Neuronal stem cell (in vitro differentiated cells): ENCODE data around the gene CEBPE.

Experiments
- DNase-seq: peaks from one replicate; pipeline ENCODE4 v3.0.0-alpha.2; 2013; ENCODE audit warnings: low spot score
- H2AFZ ChIP-seq: one replicate; pipeline ENCODE4 v1.6.1; 2013; ENCODE audit warnings: mild to moderate bottlenecking, low read length, inconsistent platforms
- H2AK5ac ChIP-seq: 2 replicates; pipeline ENCODE4 v1.6.1; 2013; ENCODE audit warnings: low read depth, mild to moderate bottlenecking, inconsistent platforms, low read length, moderate library complexity, mixed read lengths
- H2BK120ac ChIP-seq: 2 replicates; pipeline ENCODE4 v1.6.1; 2013; ENCODE audit warnings: low read depth, mild to moderate bottlenecking, inconsistent platforms, low read length, moderate library complexity, mixed read lengths
- H2BK12ac ChIP-seq: one replicate; pipeline ENCODE4 v1.6.1; 2013; ENCODE audit warnings: low read length, inconsistent platforms
- H2BK15ac ChIP-seq: 2 replicates; pipeline ENCODE4 v1.6.1; 2013; ENCODE audit warnings: mild to moderate bottlenecking, low read length, inconsistent platforms, mixed read lengths
- H2BK5ac ChIP-seq: one replicate; pipeline ENCODE4 v1.6.1; 2013; ENCODE audit warnings: inconsistent platforms, mild to moderate bottlenecking, low read length, moderate library complexity
- H3K14ac ChIP-seq: one replicate; pipeline ENCODE4 v1.6.1; 2013; ENCODE audit warnings: low read length, inconsistent platforms
- H3K18ac ChIP-seq: 2 replicates; pipeline ENCODE4 v1.6.1; 2013; ENCODE audit warnings: low read length, inconsistent platforms
- H3K23ac ChIP-seq: 2 replicates; pipeline ENCODE4 v1.6.1; 2013; ENCODE audit warnings: low read depth, mild to moderate bottlenecking, mixed read lengths, low read length, inconsistent platforms; ENCODE audit not compliant: poor library complexity
- H3K27ac ChIP-seq: replicated peaks from 3 replicates; pipeline ENCODE4 v1.5.1; 2013; ENCODE audit warnings: low read length, inconsistent platforms
- H3K27me3 ChIP-seq, 3 experiments: 2 replicates each; pipeline ENCODE4 v1.6.1; 2013; ENCODE audit warnings: low read length in 3 of 3, mild to moderate bottlenecking in 2 of 3, inconsistent platforms in 1 of 3, low read depth in 1 of 3, mixed read lengths in 1 of 3, moderate library complexity in 1 of 3; ENCODE audit not compliant: control insufficient read depth in 3 of 3, insufficient read depth in 3 of 3
- H3K36me3 ChIP-seq, 2 donors: replicated peaks in 1 of 2; 2 replicates each; pipeline ENCODE4 v1.6.1; 2013; ENCODE audit warnings: low read length in 2 of 2; ENCODE audit not compliant: control insufficient read depth in 2 of 2, insufficient read depth in 2 of 2
- H3K4ac ChIP-seq: 2 replicates; pipeline ENCODE4 v1.6.1; 2013; ENCODE audit warnings: inconsistent platforms, mild to moderate bottlenecking, low read length, moderate library complexity
- H3K4me1 ChIP-seq, 2 donors: 1 replicate in 1 of 2; 2 replicates in 1 of 2; pipeline ENCODE4 v1.6.1; 2013; ENCODE audit warnings: low read length in 2 of 2, low read depth in 1 of 2; ENCODE audit not compliant: control insufficient read depth in 2 of 2, insufficient read depth in 1 of 2
- H3K4me2 ChIP-seq: one replicate; pipeline ENCODE4 v1.6.1; 2013; ENCODE audit warnings: mild to moderate bottlenecking, low read length, inconsistent platforms; ENCODE audit not compliant: insufficient read depth, poor library complexity, severe bottlenecking
- H3K4me3 ChIP-seq, 2 donors: 2 replicates each; pipeline ENCODE4 v1.5.1; 2013; ENCODE audit warnings: low read length in 2 of 2, mild to moderate bottlenecking in 2 of 2, inconsistent platforms in 1 of 2, moderate library complexity in 1 of 2
- H3K79me1 ChIP-seq: one replicate; pipeline ENCODE4 v1.6.1; 2013; ENCODE audit warnings: low read depth, mild to moderate bottlenecking, inconsistent platforms, low read length, moderate library complexity
- H3K9ac ChIP-seq: one replicate; pipeline ENCODE4 v1.6.1; 2013; ENCODE audit warnings: mild to moderate bottlenecking, low read depth, low read length, inconsistent platforms; ENCODE audit not compliant: poor library complexity
- H3K9me3 ChIP-seq, 2 donors: replicated peaks in 1 of 2; 2 replicates each; pipeline versions ENCODE3 to v1.6.1; 2013; ENCODE audit warnings: low read length in 2 of 2, mild to moderate bottlenecking in 2 of 2, inconsistent platforms in 1 of 2, low read depth in 1 of 2, mixed read lengths in 1 of 2, moderate library complexity in 1 of 2; ENCODE audit not compliant: control insufficient read depth in 2 of 2, insufficient read depth in 1 of 2
- H4K8ac ChIP-seq: one replicate; pipeline ENCODE4 v1.6.1; 2013; ENCODE audit warnings: low read depth, mild to moderate bottlenecking, inconsistent platforms, low read length, moderate library complexity
- H4K91ac ChIP-seq: one replicate; pipeline ENCODE4 v1.6.1; 2013; ENCODE audit warnings: low read length, low read depth, mild to moderate bottlenecking, inconsistent platforms; ENCODE audit not compliant: poor library complexity
- WGBS, 2 donors: extraction: QIAGEN DNeasy Blood & Tissue Kit; methylation state at CpG; one replicate each; pipeline ENCODE4 v1.1.7; 2013; ENCODE audit warnings: missing lambda C conversion rate in 2 of 2, mixed read lengths in 1 of 2; ENCODE audit not compliant: insufficient read length in 2 of 2, insufficient replicate concordance in 1 of 2; ENCODE audit errors: extremely low coverage in 2 of 2; 5-methylcytosine and 5-hydroxymethylcytosine counted together

CEBPE gene

GRCh38 chr14:23106747-23107045 is 12.4 kb downstream of the CEBPE start:
- no peak overlapping the region for H2BK12ac ChIP-seq
- no peak overlapping the region for H4K8ac ChIP-seq
- H3K9me3 ChIP-seq: peaks cover 0 to 2% of the 10 kb centered on the region in 2 donors
- H3K18ac ChIP-seq: no peak overlapping the region
- H3K4me2 ChIP-seq: no peak overlapping the region
- DNase-seq: no peak
- H2BK5ac ChIP-seq: no peak overlapping the region
- H3K9ac ChIP-seq: no peak overlapping the region
- no peak overlapping the region for H3K27ac ChIP-seq
- H2BK120ac ChIP-seq: no peak overlapping the region
- no peak overlapping the region for H4K91ac ChIP-seq
- no peak overlapping the region for H3K4ac ChIP-seq
- H2AK5ac ChIP-seq: no peak overlapping the region
- H2BK15ac ChIP-seq: no peak overlapping the region
- H3K27me3 ChIP-seq: peaks cover 0 to 12% (median 0%) of the 10 kb centered on the region in 3 experiments
- H3K23ac ChIP-seq: no peak overlapping the region
- no peak overlapping the region for H3K14ac ChIP-seq
- no peaks in the 10 kb centered on the region for H3K79me1 ChIP-seq
- H3K4me1 ChIP-seq: no peaks in the 10 kb centered on the region
- H3K36me3 ChIP-seq: no peaks in the 10 kb centered on the region
- H2AFZ ChIP-seq: no peak overlapping the region
- H3K4me3 ChIP-seq: no peak overlapping the region

GRCh38 chr14:23105348-23105824 is 13.7 kb downstream of the CEBPE start:
- Histone ChIP-seq H3K4me2 (no peak overlapping the region), H3K9ac (no peak overlapping the region), H3K9me3 (peaks cover 0 to 2% of the 10 kb centered on the region in 2 donors), H4K8ac (no peak overlapping the region), H4K91ac (no peak overlapping the region), H3K4me3 (no peak overlapping the region), H3K36me3 (no peaks in the 10 kb centered on the region), H2BK12ac (no peak overlapping the region), H3K27ac (no peak overlapping the region), H2AK5ac (no peak overlapping the region), H2AFZ (no peak overlapping the region), H3K4ac (no peak overlapping the region), H3K14ac (no peak overlapping the region), H2BK5ac (no peak overlapping the region), H2BK15ac (no peak overlapping the region), H3K18ac (no peak overlapping the region), H2BK120ac (no peak overlapping the region), H3K27me3 (peaks cover 0 to 3% (median 0%) of the 10 kb centered on the region in 3 experiments), H3K23ac (no peak overlapping the region), H3K4me1 (no peaks in the 10 kb centered on the region), H3K79me1 (no peaks in the 10 kb centered on the region)
- no CpG with 5 or more reads among the region's 4 CpGs for WGBS, 2 donors
- DNase-seq: no peak

GRCh38 chr14:23104591-23105347 is 14.3 kb downstream of the CEBPE start, which contains the start of gene CIROP:
CIROP (minus strand) TSS chr14:23104989; CDS start chr14:23104920, 69 bp downstream.
- no peak within 1 kb of the TSS for H3K18ac ChIP-seq
- H3K4me1 ChIP-seq: no peaks in the 10 kb centered on the region
- WGBS, 2 donors: no CpG with 5 or more reads among the region's 11 CpGs
- H3K9ac ChIP-seq: no peak within 1 kb of the TSS
- no peaks in the 10 kb centered on the region for H3K79me1 ChIP-seq
- H4K91ac ChIP-seq: no peak within 1 kb of the TSS
- no peak within 1 kb of the TSS for H3K4me2 ChIP-seq
- H2BK120ac ChIP-seq: no peak within 1 kb of the TSS
- peak within 1 kb of the TSS; percentile 77 for H2AFZ ChIP-seq
- H2BK5ac ChIP-seq: no peak within 1 kb of the TSS
- no peak within 1 kb of the TSS for H4K8ac ChIP-seq
- no peak within 1 kb of the TSS for H2AK5ac ChIP-seq
- H3K14ac ChIP-seq: no peak within 1 kb of the TSS
- no peak within 1 kb of the TSS for H3K4me3 ChIP-seq
- peaks cover 0 to under 1% of the 10 kb centered on the region in 2 donors for H3K36me3 ChIP-seq
- no peak within 1 kb of the TSS for H3K27ac ChIP-seq
- H3K4ac ChIP-seq: no peak within 1 kb of the TSS
- no peak within 1 kb of the TSS for H2BK15ac ChIP-seq
- no peaks in the 10 kb centered on the region for H3K27me3 ChIP-seq
- H3K9me3 ChIP-seq: peaks cover 0 to 2% of the 10 kb centered on the region in 2 donors
- H2BK12ac ChIP-seq: no peak within 1 kb of the TSS
- no peak for DNase-seq
- H3K23ac ChIP-seq: no peak within 1 kb of the TSS

GRCh38 chr14:23104070-23104590 is 14.9 kb downstream of the CEBPE start:
- Histone ChIP-seq H4K8ac (no peak overlapping the region), H3K18ac (no peak overlapping the region), H2AFZ (peak overlapping the region; percentile 77), H3K4me3 (no peak overlapping the region), H3K4ac (no peak overlapping the region), H3K36me3 (peaks cover 1 to 7% of the 10 kb centered on the region in 2 donors), H3K4me1 (no peaks in the 10 kb centered on the region), H2BK120ac (no peak overlapping the region), H3K23ac (no peak overlapping the region), H3K14ac (no peak overlapping the region), H3K9me3 (peaks cover 0 to 2% of the 10 kb centered on the region in 2 donors), H3K79me1 (no peaks in the 10 kb centered on the region), H2BK15ac (no peak overlapping the region), H2AK5ac (no peak overlapping the region), H4K91ac (no peak overlapping the region), H3K27me3 (no peaks in the 10 kb centered on the region), H3K27ac (no peak overlapping the region), H3K9ac (no peak overlapping the region), H3K4me2 (no peak overlapping the region), H2BK12ac (no peak overlapping the region), H2BK5ac (no peak overlapping the region)
- no CpG with 5 or more reads among the region's 6 CpGs for WGBS, 2 donors
- no peak for DNase-seq
